WTC11 (cell line): Measurements from ENCODE around the gene SNCA.

Experiments
- CREM ChIP-seq: sonication (generic); formaldehyde crosslinking; IDR thresholded peaks from 2 replicates; pipeline ENCODE4 v1.8.1; 2022; ENCODE audit warnings: mild to moderate bottlenecking, missing genetic modification reagents, moderate library complexity
- FOXJ3 ChIP-seq: sonication (generic); formaldehyde crosslinking; IDR thresholded peaks from 2 replicates; pipeline ENCODE4 v1.9.0; 2021; ENCODE audit warnings: missing genetic modification reagents, mild to moderate bottlenecking, borderline replicate concordance
- JUN ChIP-seq: sonication (generic); formaldehyde crosslinking; IDR thresholded peaks from 2 replicates; pipeline ENCODE4 v1.8.0; 2023; ENCODE audit warnings: mild to moderate bottlenecking, missing genetic modification reagents
- TF ChIP-seq, protein P1 (sequence below): fragments of 200-600 bp; IDR thresholded peaks from 2 replicates; pipeline ENCODE4 v1.8.0; 2022; ENCODE audit warnings: antibody characterized with exemption
- TF ChIP-seq, protein P2 (sequence below): sonication (generic); formaldehyde crosslinking; IDR thresholded peaks from 2 replicates; pipeline ENCODE4 v1.8.1; 2023; ENCODE audit warnings: mild to moderate bottlenecking, missing genetic modification reagents, moderate library complexity
- TF ChIP-seq, protein P3 (sequence below): sonication (generic); formaldehyde crosslinking; conservative IDR thresholded peaks from 2 replicates; pipeline ENCODE4 v1.8.1; 2022; ENCODE audit warnings: mild to moderate bottlenecking, missing genetic modification reagents
- TF ChIP-seq, protein P4 (sequence below): fragments of 250-450 bp; sonication (Bioruptor Pico); IDR thresholded peaks from 2 replicates; pipeline ENCODE4 v1.9.0; 2021; ENCODE audit warnings: mild to moderate bottlenecking
- TF ChIP-seq, protein P5 (sequence below): sonication (generic); formaldehyde crosslinking; IDR thresholded peaks from 2 replicates; pipeline ENCODE4 v1.8.0; 2023; ENCODE audit warnings: missing genetic modification reagents, mild to moderate bottlenecking, borderline replicate concordance
- TF ChIP-seq, protein P6 (sequence below): sonication (generic); formaldehyde crosslinking; conservative IDR thresholded peaks from 2 replicates; pipeline ENCODE4 v1.8.1; 2023; ENCODE audit warnings: mild to moderate bottlenecking, low read depth, missing genetic modification reagents, moderate library complexity
- TF ChIP-seq, protein P7 (sequence below): sonication (generic); formaldehyde crosslinking; IDR thresholded peaks from 2 replicates; pipeline ENCODE4 v1.8.1; 2022; ENCODE audit warnings: missing genetic modification reagents, borderline replicate concordance

DNA sequence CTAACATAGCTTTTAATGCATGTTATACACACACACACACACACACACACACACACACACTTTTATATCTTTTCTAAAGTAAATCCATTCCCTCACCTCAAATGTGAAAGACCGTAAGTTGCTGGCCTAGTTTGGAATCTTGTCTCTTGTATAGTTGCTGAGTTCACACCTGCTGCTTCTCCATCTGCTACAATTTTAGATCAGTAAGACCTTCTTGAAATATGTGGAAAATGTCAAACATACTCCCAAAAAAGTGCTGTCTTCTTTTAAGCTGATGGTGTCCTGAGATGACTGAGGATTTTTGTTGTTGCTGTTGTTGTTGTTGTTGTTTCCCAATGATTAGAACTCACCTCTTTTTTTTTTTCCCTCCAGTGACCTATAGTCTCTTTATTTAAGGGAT, 121.3 kb downstream of the SNCA start:
- TF ChIP-seq, protein P1, sequence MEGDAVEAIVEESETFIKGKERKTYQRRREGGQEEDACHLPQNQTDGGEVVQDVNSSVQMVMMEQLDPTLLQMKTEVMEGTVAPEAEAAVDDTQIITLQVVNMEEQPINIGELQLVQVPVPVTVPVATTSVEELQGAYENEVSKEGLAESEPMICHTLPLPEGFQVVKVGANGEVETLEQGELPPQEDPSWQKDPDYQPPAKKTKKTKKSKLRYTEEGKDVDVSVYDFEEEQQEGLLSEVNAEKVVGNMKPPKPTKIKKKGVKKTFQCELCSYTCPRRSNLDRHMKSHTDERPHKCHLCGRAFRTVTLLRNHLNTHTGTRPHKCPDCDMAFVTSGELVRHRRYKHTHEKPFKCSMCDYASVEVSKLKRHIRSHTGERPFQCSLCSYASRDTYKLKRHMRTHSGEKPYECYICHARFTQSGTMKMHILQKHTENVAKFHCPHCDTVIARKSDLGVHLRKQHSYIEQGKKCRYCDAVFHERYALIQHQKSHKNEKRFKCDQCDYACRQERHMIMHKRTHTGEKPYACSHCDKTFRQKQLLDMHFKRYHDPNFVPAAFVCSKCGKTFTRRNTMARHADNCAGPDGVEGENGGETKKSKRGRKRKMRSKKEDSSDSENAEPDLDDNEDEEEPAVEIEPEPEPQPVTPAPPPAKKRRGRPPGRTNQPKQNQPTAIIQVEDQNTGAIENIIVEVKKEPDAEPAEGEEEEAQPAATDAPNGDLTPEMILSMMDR = no peak
- TF ChIP-seq, protein P2, sequence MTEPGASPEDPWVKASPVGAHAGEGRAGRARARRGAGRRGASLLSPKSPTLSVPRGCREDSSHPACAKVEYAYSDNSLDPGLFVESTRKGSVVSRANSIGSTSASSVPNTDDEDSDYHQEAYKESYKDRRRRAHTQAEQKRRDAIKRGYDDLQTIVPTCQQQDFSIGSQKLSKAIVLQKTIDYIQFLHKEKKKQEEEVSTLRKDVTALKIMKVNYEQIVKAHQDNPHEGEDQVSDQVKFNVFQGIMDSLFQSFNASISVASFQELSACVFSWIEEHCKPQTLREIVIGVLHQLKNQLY = no peak
- TF ChIP-seq CREM (CRISPR knock-in tag) = no peak
- TF ChIP-seq, protein P3, sequence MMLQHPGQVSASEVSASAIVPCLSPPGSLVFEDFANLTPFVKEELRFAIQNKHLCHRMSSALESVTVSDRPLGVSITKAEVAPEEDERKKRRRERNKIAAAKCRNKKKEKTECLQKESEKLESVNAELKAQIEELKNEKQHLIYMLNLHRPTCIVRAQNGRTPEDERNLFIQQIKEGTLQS (CRISPR knock-in tag) = no peak
- no peak for TF ChIP-seq FOXJ3
- TF ChIP-seq, protein P4, sequence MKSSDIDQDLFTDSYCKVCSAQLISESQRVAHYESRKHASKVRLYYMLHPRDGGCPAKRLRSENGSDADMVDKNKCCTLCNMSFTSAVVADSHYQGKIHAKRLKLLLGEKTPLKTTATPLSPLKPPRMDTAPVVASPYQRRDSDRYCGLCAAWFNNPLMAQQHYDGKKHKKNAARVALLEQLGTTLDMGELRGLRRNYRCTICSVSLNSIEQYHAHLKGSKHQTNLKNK = no peak
- no peak for TF ChIP-seq JUN (CRISPR knock-in tag)
- TF ChIP-seq, protein P5, sequence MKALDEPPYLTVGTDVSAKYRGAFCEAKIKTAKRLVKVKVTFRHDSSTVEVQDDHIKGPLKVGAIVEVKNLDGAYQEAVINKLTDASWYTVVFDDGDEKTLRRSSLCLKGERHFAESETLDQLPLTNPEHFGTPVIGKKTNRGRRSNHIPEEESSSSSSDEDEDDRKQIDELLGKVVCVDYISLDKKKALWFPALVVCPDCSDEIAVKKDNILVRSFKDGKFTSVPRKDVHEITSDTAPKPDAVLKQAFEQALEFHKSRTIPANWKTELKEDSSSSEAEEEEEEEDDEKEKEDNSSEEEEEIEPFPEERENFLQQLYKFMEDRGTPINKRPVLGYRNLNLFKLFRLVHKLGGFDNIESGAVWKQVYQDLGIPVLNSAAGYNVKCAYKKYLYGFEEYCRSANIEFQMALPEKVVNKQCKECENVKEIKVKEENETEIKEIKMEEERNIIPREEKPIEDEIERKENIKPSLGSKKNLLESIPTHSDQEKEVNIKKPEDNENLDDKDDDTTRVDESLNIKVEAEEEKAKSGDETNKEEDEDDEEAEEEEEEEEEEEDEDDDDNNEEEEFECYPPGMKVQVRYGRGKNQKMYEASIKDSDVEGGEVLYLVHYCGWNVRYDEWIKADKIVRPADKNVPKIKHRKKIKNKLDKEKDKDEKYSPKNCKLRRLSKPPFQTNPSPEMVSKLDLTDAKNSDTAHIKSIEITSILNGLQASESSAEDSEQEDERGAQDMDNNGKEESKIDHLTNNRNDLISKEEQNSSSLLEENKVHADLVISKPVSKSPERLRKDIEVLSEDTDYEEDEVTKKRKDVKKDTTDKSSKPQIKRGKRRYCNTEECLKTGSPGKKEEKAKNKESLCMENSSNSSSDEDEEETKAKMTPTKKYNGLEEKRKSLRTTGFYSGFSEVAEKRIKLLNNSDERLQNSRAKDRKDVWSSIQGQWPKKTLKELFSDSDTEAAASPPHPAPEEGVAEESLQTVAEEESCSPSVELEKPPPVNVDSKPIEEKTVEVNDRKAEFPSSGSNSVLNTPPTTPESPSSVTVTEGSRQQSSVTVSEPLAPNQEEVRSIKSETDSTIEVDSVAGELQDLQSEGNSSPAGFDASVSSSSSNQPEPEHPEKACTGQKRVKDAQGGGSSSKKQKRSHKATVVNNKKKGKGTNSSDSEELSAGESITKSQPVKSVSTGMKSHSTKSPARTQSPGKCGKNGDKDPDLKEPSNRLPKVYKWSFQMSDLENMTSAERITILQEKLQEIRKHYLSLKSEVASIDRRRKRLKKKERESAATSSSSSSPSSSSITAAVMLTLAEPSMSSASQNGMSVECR = no peak
- TF ChIP-seq, protein P6, sequence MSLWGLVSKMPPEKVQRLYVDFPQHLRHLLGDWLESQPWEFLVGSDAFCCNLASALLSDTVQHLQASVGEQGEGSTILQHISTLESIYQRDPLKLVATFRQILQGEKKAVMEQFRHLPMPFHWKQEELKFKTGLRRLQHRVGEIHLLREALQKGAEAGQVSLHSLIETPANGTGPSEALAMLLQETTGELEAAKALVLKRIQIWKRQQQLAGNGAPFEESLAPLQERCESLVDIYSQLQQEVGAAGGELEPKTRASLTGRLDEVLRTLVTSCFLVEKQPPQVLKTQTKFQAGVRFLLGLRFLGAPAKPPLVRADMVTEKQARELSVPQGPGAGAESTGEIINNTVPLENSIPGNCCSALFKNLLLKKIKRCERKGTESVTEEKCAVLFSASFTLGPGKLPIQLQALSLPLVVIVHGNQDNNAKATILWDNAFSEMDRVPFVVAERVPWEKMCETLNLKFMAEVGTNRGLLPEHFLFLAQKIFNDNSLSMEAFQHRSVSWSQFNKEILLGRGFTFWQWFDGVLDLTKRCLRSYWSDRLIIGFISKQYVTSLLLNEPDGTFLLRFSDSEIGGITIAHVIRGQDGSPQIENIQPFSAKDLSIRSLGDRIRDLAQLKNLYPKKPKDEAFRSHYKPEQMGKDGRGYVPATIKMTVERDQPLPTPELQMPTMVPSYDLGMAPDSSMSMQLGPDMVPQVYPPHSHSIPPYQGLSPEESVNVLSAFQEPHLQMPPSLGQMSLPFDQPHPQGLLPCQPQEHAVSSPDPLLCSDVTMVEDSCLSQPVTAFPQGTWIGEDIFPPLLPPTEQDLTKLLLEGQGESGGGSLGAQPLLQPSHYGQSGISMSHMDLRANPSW (CRISPR knock-in tag) = no peak
- TF ChIP-seq, protein P7, sequence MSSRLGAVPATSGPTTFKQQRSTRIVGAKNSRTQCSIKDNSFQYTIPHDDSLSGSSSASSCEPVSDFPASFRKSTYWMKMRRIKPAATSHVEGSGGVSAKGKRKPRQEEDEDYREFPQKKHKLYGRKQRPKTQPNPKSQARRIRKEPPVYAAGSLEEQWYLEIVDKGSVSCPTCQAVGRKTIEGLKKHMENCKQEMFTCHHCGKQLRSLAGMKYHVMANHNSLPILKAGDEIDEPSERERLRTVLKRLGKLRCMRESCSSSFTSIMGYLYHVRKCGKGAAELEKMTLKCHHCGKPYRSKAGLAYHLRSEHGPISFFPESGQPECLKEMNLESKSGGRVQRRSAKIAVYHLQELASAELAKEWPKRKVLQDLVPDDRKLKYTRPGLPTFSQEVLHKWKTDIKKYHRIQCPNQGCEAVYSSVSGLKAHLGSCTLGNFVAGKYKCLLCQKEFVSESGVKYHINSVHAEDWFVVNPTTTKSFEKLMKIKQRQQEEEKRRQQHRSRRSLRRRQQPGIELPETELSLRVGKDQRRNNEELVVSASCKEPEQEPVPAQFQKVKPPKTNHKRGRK (CRISPR knock-in tag) = no peak
